AG04450 (cell line): ENCODE data around the gene MAPRE2. TPM values are rescaled to one million over a fixed set of nuclear protein-coding genes. Genes with fewer than 3 reads are reported as not detected.

Source experiments
- CTCF ChIA-PET: fragments of 300-600, 350-600 bp; formaldehyde crosslinking; extraction: SDS; loops from one replicate; lab custom pipeline; 2022; ENCODE audit warnings: antibody characterized with exemption, inconsistent platforms; lab: Charles Lee
- POLR2A ChIA-PET: fragments of 350-600 bp; formaldehyde crosslinking; extraction: SDS; loops from one replicate; lab custom pipeline; 2021; ENCODE audit warnings: antibody characterized with exemption, inconsistent platforms; lab: Yijun Ruan, JAX
- DNase-seq: peaks from one replicate; pipeline ENCODE4 v3.0.0-alpha.2; 2011; ENCODE audit warnings: low read depth, low spot score
- H3K27ac ChIP-seq: one replicate; pipeline ENCODE4 v1.5.1; 2012; ENCODE audit warnings: low read depth, low read length, control low read depth
- H3K27me3 ChIP-seq: one replicate; pipeline ENCODE4 v1.6.0; 2012; ENCODE audit warnings: low read length; ENCODE audit not compliant: control insufficient read depth, insufficient read depth
- H3K4me3 ChIP-seq: 2 replicates; pipeline ENCODE4 v1.5.1; 2011; ENCODE audit warnings: mild to moderate bottlenecking, low read depth, low read length, control low read depth
- H3K9me3 ChIP-seq: 2 replicates; pipeline ENCODE4 v1.5.1; 2012; ENCODE audit warnings: low read length; ENCODE audit not compliant: control insufficient read depth, insufficient read depth
- CTCF ChIP-seq: IDR thresholded peaks from 2 replicates; pipeline ENCODE4 v1.5.1; 2011; ENCODE audit warnings: low read depth, low read length, control low read depth, inconsistent platforms
- polyA plus RNA-seq: library from polyadenylated mRNA; depleted of rRNA; stranded (reverse); fragments of >200 nt; gene quantifications from 2 replicates; pipeline ENCODE4 v1.2.3, GENCODE V29; 2011

Gene MAPRE2
- polyA plus RNA-seq, 1 experiment = 48.8 TPM

GRCh38 chr18:35096677-35097011, 55.4 kb downstream of the MAPRE2 start:
- CTCF ChIA-PET = interaction anchor here (0.9 to 1.6 kb wide), 3 partner anchors 10 to 47 kb away, joined by 3 to 8 read pairs (median 4); no protein-coding TSS in a partner anchor
- POLR2A ChIA-PET = no interaction called here
- Histone ChIP-seq H3K27me3 (no peaks in the 10 kb centered on the region), H3K4me3 (no peak overlapping the region), H3K27ac (no peak overlapping the region), H3K9me3 (no peaks in the 10 kb centered on the region)
- DNase-seq = no peak
- no peak for TF ChIP-seq CTCF

GRCh38 chr18:35097195-35097594, 56.0 kb downstream of the MAPRE2 start:
- no peak for DNase-seq
- Histone ChIP-seq H3K27ac (no peak overlapping the region), H3K27me3 (no peaks in the 10 kb centered on the region), H3K4me3 (no peak overlapping the region), H3K9me3 (no peaks in the 10 kb centered on the region)
- no peak for TF ChIP-seq CTCF
- ChIA-PET POLR2A (no interaction called here), CTCF (interaction anchor here (0.6 to 1.6 kb wide), 2 partner anchors 46 to 247 kb away, joined by 3 to 8 read pairs; no protein-coding TSS in a partner anchor)

- ChIA-PET POLR2A (no interaction called here), CTCF (interaction anchor here (0.6 kb wide), 1 partner anchor 246 kb away, joined by 3 read pairs; no protein-coding TSS in a partner anchor)
- Histone ChIP-seq H3K27ac (no peak overlapping the region), H3K27me3 (no peaks in the 10 kb centered on the region), H3K4me3 (no peak overlapping the region), H3K9me3 (no peaks in the 10 kb centered on the region)
- TF ChIP-seq CTCF = no peak
- no peak for DNase-seq
These were observed 56.5 kb downstream of the MAPRE2 start for GRCh38 chr18:35097763-35098162.

- Histone ChIP-seq H3K27me3 (no peaks in the 10 kb centered on the region), H3K27ac (no peak overlapping the region), H3K4me3 (no peak overlapping the region), H3K9me3 (no peaks in the 10 kb centered on the region)
- TF ChIP-seq CTCF = no peak
- ChIA-PET CTCF (no interaction called here), POLR2A (no interaction called here)
- no peak for DNase-seq
These were observed 58.7 kb downstream of the MAPRE2 start for GRCh38 chr18:35099911-35100310.

- H3K4me3 ChIP-seq = no peak overlapping the region
- no peaks in the 10 kb centered on the region for H3K27me3 ChIP-seq
- H3K27ac ChIP-seq = no peak overlapping the region
- ChIA-PET POLR2A (no interaction called here), CTCF (no interaction called here)
- no peaks in the 10 kb centered on the region for H3K9me3 ChIP-seq
- no peak for TF ChIP-seq CTCF
- no peak for DNase-seq
These were observed 63.3 kb downstream of the MAPRE2 start for GRCh38 chr18:35104391-35105051.
